ENCODE data around the gene SNX22.

GRCh38 chr15:64146885-64147681 lies 4.4 kb upstream of the SNX22 start:
- TF ChIP-seq, protein P1, sequence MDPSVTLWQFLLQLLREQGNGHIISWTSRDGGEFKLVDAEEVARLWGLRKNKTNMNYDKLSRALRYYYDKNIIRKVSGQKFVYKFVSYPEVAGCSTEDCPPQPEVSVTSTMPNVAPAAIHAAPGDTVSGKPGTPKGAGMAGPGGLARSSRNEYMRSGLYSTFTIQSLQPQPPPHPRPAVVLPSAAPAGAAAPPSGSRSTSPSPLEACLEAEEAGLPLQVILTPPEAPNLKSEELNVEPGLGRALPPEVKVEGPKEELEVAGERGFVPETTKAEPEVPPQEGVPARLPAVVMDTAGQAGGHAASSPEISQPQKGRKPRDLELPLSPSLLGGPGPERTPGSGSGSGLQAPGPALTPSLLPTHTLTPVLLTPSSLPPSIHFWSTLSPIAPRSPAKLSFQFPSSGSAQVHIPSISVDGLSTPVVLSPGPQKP (IDR thresholded peaks at IDR 0.05; ENCODE audit: low read depth, low read length), result no peak
- no peak for TF ChIP-seq JUNB (IDR thresholded peaks at IDR 0.05)

Data from A549 (cell line).